HG03439 (cell line): ENCODE measurements around the gene FMN2.

Experiments
- ATAC-seq: cut with Tn5 transposase; IDR thresholded peaks from one replicate; pipeline ENCODE4 v1.9.1; 2021; ENCODE audit warnings: mild to moderate bottlenecking, moderate library complexity; ENCODE audit not compliant: unreplicated experiment

FMN2 gene

DNA sequence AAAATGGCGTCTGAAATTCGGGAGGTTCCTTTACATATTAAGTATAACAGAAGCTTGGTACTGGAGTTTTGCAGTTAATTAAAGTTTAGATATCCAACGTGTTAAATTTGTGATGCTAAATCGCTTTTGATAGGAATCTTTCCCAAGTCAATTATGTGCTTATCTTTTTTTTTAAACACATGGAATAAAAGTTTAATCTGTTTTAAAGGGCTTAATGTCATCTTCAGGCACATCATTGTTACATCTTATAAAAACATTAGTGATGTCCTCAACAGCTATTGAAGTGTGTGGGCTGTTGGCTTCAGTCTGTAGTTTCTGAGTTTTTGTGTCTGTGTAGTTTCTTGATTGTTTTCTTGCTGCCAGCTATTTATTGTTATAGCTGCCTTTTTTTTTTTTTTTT lies 5.3 kb downstream of the FMN2 start:
- ATAC-seq, result no peak

DNA sequence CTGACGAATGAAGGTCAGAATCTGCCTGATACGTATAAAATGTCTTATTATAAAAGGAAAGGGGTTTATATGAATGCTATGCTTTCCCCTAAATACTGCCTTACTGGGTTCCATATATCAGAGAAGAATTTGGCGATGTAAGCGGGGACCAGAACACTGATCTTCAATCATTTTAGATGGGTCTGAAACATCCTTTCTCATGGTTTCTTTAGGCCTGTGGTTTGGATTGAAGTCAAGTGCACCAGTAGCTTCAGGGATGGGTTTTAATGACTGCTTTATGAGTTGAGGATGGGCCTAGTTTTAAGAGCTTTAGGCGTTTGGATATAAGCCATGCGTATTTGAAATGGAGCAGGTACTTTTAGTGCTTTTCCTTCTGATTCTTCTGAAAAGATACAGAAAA lies 6.9 kb downstream of the FMN2 start:
- no peak for ATAC-seq

DNA sequence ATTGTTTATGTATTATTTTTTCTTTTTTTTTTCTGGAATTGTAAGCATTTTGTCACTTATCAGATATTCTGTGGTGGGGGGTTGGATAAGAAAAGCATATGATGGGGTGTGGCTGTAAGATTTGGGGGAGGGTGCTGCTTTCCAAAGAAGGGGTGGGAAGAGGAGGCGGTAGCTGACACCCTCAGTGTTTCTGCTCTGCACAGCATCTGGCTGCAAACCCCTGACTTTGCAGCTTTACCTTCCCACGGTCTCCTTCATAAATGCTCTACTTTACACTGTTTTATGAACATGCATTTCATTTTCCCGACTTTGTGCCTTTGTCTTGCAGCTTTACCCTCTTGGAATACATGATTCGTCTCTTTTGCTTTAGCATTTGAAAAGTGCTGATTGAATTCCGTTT lies 7.6 kb downstream of the FMN2 start:
- no peak for ATAC-seq

- no peak for ATAC-seq
Observed at GRCh38 chr1:240099748-240100147, 8.1 kb downstream of the FMN2 start.

DNA sequence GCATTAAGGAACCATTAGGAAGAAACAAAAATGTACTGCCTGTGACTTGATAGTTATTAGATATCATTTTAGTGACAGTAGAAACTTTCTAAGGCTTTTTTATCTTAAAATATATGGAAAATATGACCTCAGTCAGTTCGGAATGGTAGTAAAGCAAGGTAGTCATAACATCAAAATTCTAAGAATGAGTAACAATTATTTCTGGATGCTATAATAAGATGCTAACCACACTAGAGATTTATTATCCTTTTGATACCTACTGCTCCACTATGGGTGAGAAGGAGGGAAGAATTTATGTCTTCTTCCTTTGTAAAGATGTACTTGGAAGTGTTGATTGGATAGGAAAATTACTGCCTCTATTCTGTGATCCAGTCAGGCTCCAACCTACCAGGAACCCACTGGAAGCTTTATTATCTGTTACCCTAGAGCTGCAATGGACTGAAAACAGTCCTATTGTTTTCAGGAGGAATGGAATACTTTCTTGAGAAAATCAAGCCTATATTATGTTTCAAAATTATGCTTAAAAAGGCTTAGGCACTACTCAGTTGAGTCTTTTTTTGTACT lies 8.8 kb downstream of the FMN2 start:
- no peak for ATAC-seq

GRCh38 chr1:240101306-240101705 lies 9.6 kb downstream of the FMN2 start:
- no peak for ATAC-seq

DNA sequence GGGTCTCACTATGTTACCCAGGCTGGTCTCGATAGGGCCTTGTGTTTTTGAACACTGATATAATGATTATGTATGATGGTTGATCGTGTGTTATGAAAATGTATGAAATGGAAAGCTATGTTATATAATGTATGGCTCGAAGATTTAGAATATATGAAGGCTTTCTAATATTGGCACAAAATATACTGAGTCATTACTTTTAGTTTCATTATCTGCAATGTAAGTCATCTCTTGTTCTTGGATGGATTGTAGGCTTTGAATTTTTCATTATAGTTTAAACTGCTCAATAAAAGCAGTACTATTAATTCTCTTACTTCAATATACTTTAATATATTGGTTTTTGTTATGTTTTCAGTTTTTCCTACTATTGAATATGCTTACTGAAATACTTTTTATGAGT lies 10.1 kb downstream of the FMN2 start:
- ATAC-seq, result no peak

- ATAC-seq, result no peak
Observed at GRCh38 chr1:240104672-240105071, 13.0 kb downstream of the FMN2 start.

DNA sequence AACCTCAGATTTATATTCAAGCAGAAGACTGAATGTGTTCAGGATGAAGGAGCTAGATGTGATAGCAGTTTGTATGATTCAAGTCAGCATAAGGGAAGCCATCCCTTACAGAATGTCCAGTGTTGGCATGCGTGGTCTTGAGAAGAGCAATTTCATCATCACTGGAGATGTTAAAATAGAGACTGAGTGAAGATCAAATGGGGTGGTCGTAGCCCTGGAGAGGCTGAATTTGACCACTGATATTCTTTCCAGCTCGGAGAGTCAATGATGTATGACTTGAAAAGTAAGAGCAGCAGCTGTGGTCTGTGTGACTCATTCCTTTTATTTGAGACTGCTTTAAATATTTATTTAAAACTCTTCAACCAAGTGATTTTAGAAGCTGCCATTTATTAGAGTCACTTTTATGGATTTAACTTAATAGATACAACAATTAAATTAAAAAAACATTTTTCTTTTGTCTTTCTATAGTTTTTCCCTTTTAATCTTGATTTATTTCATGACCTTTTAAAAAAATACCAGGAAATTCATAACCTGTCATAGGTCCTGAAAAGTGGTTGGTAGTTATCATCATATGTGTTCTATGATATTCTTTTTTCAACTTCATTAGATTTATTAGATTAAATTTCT lies 15.5 kb downstream of the FMN2 start:
- ATAC-seq, result no peak

- no peak for ATAC-seq
Observed at GRCh38 chr1:240109130-240109529, 17.4 kb downstream of the FMN2 start.

GRCh38 chr1:240109920-240110636 lies 18.4 kb downstream of the FMN2 start:
- no peak for ATAC-seq

DNA sequence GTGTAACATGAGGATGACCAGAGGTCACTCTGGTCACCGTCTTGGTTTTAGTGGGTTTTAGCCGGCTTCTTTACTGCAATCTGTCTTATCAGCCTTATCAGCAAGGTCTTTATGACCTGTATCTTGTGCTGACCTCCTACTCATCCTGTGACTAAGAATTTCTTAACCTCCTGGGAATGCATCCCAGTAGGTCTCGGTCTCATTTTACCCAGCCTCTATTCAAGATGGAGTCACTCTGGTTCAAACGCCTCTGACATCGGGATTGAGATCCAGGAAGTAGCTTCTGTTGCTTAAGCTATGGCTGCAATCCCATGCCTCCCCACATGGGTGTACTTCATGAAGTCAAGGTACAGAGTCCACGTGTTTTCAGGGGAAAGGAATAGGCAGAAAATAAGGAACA lies 19.9 kb downstream of the FMN2 start:
- no peak for ATAC-seq

- ATAC-seq, result no peak
Observed at GRCh38 chr1:240114222-240114621, 22.5 kb downstream of the FMN2 start.

DNA sequence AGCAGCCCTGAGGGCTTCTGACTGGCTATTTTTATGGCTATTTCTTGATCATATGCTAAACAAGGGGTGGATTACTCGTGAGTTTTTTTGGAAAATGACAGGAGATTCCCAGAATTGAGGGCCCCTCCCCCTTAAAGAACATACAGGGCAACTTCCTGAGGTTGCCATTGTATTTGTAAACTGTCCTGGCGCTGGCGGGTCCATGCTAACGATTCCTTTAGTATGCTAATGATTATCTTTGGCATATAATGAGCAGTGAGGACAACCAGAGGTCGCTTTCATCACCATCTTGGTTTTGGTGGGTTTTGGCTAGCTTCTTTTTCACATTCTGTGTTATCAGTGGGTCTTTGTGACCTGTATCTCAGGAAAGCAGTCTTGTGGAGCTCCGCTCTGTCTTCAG lies 24.1 kb downstream of the FMN2 start:
- ATAC-seq, result no peak

DNA sequence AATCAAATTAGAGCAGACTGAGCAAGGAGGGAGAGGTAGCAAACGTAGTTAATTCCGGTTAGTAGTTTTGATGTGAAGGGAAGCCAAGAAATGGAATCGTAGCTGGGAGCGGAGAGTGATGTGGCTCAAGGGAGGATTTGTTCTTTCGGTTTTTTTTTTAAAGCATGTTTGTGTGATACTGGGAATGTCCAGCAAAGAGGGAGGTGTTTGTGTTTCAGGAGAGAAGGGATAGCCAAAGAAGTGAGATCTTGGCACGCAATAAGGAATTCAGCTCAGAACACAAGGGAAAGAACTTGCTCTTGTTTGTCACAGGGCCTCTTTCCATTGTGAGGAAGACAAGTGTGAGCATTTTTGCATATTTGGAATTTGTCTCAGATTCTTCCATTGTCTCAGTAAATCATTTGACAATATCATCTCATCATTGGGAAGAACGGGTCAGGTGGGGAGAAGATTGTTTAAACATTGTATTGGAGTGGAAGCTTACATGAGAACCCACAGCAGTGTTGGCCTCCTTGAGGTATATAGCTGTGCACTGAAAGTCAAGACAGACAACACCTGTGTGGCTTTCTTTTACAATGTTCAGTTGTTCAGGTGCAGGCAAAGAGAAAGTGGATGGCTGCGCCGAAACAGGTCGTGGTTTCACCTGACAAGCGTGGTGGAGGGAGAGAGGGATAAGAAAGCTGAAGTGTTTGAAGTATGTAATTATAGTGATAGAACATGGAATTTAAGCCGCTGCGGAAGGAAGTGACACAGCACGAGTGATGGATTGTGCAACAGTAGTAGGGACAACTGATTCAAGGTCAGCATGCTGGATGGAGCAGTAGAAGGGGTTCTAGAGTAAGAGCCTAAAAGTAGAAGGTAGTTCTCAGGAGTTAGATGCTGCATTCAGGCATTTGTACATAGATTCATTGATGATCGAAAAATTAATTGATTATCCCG lies 25.4 kb downstream of the FMN2 start:
- ATAC-seq, result no peak

- ATAC-seq, result no peak
Observed at GRCh38 chr1:240117930-240118329, 26.2 kb downstream of the FMN2 start.

- no peak for ATAC-seq
Observed at GRCh38 chr1:240122639-240123613, 31.2 kb downstream of the FMN2 start.

- ATAC-seq, result no peak
Observed at GRCh38 chr1:240126821-240127220, 35.1 kb downstream of the FMN2 start.

- ATAC-seq, result no peak
Observed at GRCh38 chr1:240128366-240128765, 36.7 kb downstream of the FMN2 start.

- ATAC-seq, result no peak
Observed at GRCh38 chr1:240134113-240134512, 42.4 kb downstream of the FMN2 start.
